Activated naive CD4-positive, alpha-beta T cell treated with anti-CD3 and anti-CD28 coated beads, Interleukin-2, amount 10 ng/mL, durations not matched to agents 5 hours and 36 hours (primary cell): ENCODE results near the gene MVB12A. TPM values are rescaled to one million over a fixed set of nuclear protein-coding genes. Genes with fewer than 3 reads are reported as not detected.

Experiments used
- total RNA-seq, 2 experiments: library from RNA; stranded (reverse); gene quantifications; one replicate each; pipeline ENCODE4 v1.2.3, GENCODE V29; 2021

The MVB12A gene
- total RNA-seq = 10 to 100 TPM; 38.8 to 39.2 TPM

DNA sequence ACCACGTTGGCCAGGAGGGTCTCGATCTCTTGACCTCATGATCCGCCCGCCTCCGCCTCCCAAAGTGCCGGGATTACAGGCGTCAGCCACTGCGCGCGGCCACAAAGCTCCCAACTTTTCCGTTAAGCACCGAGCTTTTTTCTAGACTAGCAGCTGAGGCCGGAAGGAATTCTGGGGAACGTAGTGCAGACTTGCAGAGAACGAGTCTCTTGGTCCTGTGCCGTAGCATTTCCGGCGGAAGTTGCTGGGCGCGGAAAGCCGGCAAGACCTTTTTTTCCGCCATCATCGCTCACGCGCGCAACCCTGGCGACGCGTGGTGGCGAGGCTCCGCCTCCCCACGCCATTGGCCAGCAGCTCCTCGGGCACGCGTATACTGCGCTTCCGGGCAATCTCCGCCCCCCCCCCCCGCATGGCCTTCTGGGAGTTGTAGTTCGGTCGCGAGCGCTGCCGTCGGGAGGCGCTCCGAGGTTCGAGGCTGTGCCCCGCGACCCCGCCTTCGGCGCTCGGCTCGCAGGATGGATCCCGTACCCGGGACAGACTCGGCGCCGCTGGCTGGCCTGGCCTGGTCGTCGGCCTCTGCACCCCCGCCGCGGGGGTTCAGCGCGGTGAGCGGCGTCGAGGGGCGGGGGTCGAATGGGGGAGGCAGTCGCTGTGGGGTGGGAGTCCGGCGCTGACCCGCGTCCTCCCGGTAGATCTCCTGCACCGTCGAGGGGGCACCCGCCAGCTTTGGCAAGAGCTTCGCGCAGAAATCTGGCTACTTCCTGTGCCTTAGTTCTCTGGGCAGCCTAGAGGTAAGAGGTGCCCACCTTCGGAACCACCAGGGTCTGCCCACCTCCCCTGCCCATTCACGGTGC is at the start of gene MVB12A:
TSS of gene MVB12A (plus strand) at position 427 of the 854 bp plus-strand sequence. CDS start at position 516, 89 bp downstream.

DNA sequence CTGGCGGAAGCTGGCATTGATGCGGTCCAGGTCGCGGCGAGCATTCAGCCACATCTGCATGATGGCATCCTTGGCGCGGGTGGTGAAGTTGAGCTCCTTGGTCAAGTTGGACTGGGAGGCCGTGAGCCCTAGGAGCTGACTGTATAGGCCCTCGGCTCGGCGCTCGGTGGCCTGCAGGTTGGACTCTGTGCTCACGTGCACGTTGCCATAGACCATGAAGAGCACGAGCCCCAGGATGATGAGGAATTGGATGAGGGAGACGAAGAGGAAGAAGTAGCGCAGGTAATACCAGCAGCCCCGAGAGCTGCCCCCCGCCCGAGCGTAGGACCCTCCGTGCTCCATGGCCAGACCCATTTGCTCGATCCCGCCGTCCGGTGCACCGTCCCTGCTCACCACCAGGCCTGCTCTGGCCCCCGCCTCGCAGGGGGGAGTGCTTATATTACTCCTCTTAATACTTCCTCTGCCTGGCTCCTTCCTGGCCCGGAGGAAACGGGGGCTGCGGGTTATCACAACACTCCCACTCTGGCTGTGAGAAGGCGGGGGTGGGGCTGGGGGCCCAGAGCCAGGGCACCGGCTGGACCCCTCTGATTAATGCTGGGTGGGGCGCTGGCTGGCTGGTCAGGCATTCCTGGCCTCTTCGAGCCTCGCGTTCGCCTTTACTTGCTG is 42.8 kb upstream of the MVB12A start, which contains the start of gene PLVAP:
TSS of gene PLVAP (minus strand) at position 408 of the 666 bp plus-strand sequence. CDS start at position 354, 54 bp downstream.

DNA sequence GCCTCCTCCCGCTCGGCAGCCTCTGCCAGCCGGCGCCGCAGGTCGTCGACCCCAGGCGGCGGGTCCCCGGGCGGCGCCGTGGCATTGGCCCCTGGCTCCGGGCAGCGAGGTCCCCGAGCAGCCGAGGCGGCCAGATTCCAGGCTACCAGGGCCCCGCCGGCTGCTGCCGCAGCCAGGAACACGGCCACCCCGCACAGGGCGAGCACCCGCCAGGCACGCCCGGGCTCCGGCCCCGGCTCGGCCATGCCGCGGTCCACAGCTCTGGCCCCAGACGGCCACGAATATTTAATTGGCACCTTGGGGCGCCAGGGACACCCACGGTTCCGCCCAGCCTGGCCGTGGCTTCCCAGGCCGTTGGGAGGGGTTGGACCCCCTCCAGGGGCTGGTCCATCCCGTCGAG is 25.9 kb upstream of the MVB12A start, which contains the start of gene CCDC194:
TSS of gene CCDC194 (minus strand) at position 283 of the 400 bp plus-strand sequence. CDS start at position 245, 38 bp downstream.

DNA sequence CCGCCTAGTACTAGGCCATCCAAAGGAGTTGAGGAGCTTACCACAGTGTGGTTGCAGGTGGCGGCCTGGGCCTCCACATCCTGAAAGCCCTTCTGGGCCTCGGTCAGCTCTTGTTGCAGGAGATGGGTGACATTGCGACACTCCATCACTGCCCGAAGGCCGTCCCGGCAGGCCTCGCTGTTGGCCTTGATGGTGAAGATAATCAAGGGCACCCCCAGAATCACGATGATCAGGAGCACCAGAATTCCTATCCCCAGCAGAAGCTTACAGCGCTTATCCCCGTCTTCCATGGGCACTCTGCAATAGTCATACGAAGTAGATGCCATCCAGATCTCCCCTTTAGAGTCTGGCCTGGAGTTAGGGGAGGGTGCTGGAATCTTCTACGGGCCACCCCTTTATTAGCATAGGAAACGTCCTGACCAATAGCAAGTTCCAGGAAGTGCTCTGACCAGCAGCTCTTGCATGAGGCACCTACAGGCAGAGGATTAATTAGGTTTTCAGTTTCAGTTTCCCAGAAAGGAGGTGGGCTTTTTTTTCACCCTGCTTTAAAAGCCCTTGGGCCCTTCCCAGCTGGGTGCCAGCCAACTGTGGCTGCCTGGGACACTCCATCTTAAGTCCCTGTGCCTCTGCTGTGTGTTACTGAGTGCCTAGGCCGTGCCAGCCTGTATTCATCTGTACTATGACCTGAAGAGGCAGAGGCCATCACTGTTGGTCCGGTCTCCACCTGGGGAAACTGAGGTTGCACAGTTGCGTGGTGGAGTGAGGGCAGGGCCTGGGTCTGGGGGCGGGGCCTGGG is 14.4 kb upstream of the MVB12A start, which contains the start of gene BST2:
TSS of gene BST2 (minus strand) at position 381 of the 796 bp plus-strand sequence. CDS start at position 326, 55 bp downstream.

DNA sequence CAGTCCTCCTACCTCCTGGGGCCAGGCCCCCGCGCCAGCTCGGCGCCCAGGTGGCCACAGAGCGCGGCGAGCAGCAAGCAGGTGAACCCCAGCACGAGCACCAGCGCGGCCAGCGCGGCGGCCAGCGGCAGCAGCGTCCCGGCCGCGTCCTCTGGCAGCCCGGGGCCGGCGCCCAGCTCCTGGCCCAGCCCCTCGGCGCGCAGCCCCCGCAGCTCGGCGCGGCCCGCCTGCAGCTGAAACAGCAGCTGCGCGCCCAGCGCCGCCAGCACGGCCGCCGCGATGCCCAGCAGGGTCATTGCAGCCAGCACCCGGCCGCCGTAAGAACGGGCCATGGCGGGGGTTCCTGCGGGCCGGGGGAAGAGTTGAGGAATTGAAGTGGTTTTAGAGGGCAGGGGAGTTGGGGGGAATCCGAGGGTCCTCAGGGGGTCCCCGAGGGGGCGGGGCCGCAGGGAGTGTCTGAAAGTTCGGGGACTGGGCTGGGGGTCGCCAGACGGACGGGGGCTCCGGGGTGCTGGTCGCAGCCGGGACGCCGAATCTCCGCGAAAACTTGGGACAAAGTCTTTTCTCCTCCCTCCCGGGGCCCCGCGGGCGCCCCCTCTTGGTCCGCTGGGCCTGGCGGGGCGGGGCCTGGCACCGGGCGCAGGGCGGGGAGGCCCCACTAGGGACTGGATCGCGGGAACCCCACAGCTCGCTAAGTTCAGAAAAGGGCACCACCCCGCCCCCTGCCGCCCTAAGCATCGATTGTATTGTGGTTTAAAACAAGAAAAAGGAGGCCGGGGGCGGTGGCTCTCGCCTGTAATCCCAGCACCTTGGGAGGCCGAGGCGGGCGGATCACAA is 28.5 kb downstream of the MVB12A start, which contains the start of gene TMEM221:
TSS of gene TMEM221 (minus strand) at position 538 of the 837 bp plus-strand sequence. CDS start at position 332, 206 bp downstream.

DNA sequence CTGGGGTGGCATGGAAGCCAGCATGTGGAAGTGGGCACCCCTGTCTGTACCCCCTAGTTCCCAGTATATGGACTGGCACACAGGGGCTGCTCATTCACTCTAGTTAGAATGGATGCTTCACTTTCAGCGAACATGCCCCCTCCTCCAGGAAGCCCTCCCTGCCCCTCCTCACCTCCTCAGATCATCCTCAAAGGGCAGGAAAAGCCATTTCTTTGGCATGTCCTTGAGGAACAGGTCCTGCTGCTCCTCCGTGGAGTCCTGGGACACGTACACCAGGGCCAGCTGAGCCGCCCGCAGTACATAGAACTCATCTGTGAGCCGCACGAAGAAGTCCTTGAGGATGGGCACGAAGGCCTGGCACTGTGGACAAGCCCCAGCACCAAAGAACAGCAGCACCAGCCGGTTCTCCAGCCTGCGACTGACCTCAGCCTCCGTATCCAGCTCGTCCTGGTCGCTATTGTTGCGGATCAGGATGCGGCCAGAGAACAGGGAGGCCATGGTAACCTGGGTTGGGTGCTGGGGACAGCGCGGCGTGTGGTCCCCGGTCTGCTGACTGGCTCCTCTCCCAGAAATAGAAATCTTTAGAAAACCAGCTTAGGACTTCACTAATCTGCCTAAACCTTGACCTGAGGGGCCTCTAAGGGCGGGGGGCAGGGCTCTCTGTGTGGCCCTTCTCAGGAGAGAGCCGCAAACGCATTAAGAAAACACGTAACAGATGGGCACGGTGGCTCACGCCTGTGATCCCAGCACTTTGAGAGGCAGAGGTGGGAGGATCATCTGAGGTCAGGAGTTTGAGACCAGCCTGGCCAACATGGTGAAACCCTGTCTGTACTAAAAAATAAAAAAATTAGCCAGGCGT is 40.8 kb downstream of the MVB12A start, which contains the start of gene NXNL1:
TSS of gene NXNL1 (minus strand) at position 555 of the 859 bp plus-strand sequence. CDS start at position 498, 57 bp downstream.

DNA sequence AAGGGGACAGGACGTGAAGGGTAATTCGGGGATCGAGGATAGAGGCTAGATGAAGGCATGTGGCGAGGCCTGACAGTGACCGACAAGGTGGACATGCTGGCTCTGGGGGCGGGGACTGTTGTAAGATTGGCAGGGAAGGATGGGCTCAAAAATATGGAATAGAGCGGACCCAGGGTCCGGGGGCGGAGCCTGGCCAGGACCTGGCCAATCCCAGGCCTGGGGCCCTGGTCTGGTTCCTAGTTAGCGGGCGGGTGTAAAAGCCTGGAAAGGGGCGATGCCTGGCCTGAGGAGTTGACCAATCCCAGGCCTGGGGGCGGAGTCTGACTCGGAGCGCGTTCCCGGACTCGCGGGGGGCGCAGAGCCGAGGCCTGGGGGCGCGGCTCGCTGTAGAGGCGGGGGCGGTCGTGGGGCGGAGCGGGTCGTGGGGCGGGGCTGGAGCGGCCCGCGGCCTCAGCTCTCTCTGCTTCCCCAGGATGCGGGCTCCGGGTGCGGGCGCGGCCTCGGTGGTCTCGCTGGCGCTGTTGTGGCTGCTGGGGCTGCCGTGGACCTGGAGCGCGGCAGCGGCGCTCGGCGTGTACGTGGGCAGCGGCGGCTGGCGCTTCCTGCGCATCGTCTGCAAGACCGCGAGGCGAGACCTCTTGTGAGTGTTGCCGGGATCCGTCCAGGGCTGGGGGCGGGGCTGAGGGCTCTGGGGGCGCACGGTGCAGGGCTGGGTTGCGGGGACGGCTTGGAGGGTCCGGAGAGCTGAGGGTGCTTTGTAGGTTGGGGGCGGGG is 50.4 kb downstream of the MVB12A start, which contains the start of gene SLC27A1:
TSS of gene SLC27A1 (plus strand) at position 457 of the 774 bp plus-strand sequence. CDS start at position 474, 17 bp downstream.

Other genes with a start within 250 kb of the MVB12A start
- 10 to 100 TPM; 29.3 to 32.3 TPM for gene USE1, start 204.7 kb upstream of the MVB12A start, total RNA-seq
- gene OCEL1, start 193.8 kb upstream of the MVB12A start, total RNA-seq = 10 to 100 TPM; 29.0 to 32.4 TPM
- 1 to 10 TPM; 7.8 to 9.0 TPM for gene NR2F6, start 174.1 kb upstream of the MVB12A start, total RNA-seq
- under 1 TPM; 0.26 to 0.66 TPM for gene USHBP1, start 155.3 kb upstream of the MVB12A start, total RNA-seq
- gene BABAM1, start 152.6 kb upstream of the MVB12A start, total RNA-seq = 10 to 100 TPM; 97.6 to 98.3 TPM
- 1 to 10 TPM; 7.0 to 8.2 TPM for gene ANKLE1, start 138.1 kb upstream of the MVB12A start, total RNA-seq
- 1 to 10 TPM; 9.2 to 9.6 TPM for gene ABHD8, start 116.6 kb upstream of the MVB12A start, total RNA-seq
- gene MRPL34, start 114.2 kb upstream of the MVB12A start, total RNA-seq = 10 to 100 TPM; 81.9 to 94.5 TPM
- gene DDA1, start 110.5 kb upstream of the MVB12A start, total RNA-seq = 10 to 100 TPM; 47.2 to 52.9 TPM
- gene ANO8, start 85.2 kb upstream of the MVB12A start, total RNA-seq = 10 to 100 TPM; 16.6 to 17.4 TPM
- gene GTPBP3, start 82.5 kb upstream of the MVB12A start, total RNA-seq = 10 to 100 TPM; 35.2 to 36.5 TPM
- gene PLVAP, start 42.7 kb upstream of the MVB12A start, total RNA-seq = under 1 TPM in 1 of 2 experiments, not detected in 1; 0.43 TPM
- gene CCDC194, start 25.9 kb upstream of the MVB12A start, total RNA-seq = 1 to 10 TPM; 2.1 to 2.2 TPM
- 100 to 1,000 TPM; 104 to 111 TPM for gene BST2, start 14.4 kb upstream of the MVB12A start, total RNA-seq
- gene TMEM221, start 28.6 kb downstream of the MVB12A start, total RNA-seq = not detected
- not detected for gene NXNL1, start 40.9 kb downstream of the MVB12A start, total RNA-seq
- 1 to 10 TPM; 4.7 to 5.4 TPM for gene SLC27A1, start 50.5 kb downstream of the MVB12A start, total RNA-seq
- gene PGLS, start 91.6 kb downstream of the MVB12A start, total RNA-seq = 100 to 1,000 TPM; 100 to 104 TPM
- gene COLGALT1, start 135.6 kb downstream of the MVB12A start, total RNA-seq = 10 to 100 TPM; 52.0 to 54.4 TPM